IMR-90 (cell line): ENCODE measurements around the gene KDM6B. TPM values are rescaled to one million over a fixed set of nuclear protein-coding genes. Genes with fewer than 3 reads are reported as not detected.

Experiments
- ATAC-seq: fragments of 200-7000 bp; cut with Tn5 transposase; 2 replicates; pipeline ENCODE4 v1.9.1; 2020; ENCODE audit warnings: low read depth, mild to moderate bottlenecking, moderate library complexity
- BruUV-seq: library from RNA; stranded (reverse); fragments of 400-500 nt; replicated peaks from 2 replicates; lab custom pipeline; 2021; lab: Mats Ljungman, UMichigan
- CTCF ChIA-PET: fragments of 300-600 bp; formaldehyde crosslinking; extraction: SDS; loops from one replicate; lab custom pipeline; 2021; ENCODE audit warnings: antibody characterized with exemption; lab: Yijun Ruan, JAX
- POLR2A ChIA-PET: fragments of 300-600 bp; sonication (Branson Sonifier 250); formaldehyde crosslinking; loops from one replicate; lab custom pipeline; 2022; ENCODE audit warnings: antibody characterized with exemption; ENCODE audit not compliant: unreplicated experiment; lab: Charles Lee
- DNase-seq: peaks from one replicate; pipeline ENCODE4 v3.0.0; 2013
- H2AFZ ChIP-seq: replicated peaks from 2 replicates; pipeline ENCODE3; 2013; ENCODE audit warnings: low read length, mild to moderate bottlenecking; ENCODE audit not compliant: poor library complexity
- H2AK5ac ChIP-seq: 2 replicates; pipeline ENCODE4 v1.6.1; 2013; ENCODE audit warnings: low read depth, low read length, inconsistent platforms
- H2AK9ac ChIP-seq: replicated peaks from 2 replicates; pipeline ENCODE3; 2013; ENCODE audit warnings: mild to moderate bottlenecking, low read depth, low read length, moderate library complexity; ENCODE audit not compliant: poor library complexity
- H2BK120ac ChIP-seq: 2 replicates; pipeline ENCODE4 v1.6.1; 2013; ENCODE audit warnings: low read depth, low read length, inconsistent platforms
- H2BK15ac ChIP-seq: 3 replicates; pipeline ENCODE4 v1.6.1; 2013; ENCODE audit warnings: low read depth, low read length, inconsistent platforms
- H2BK20ac ChIP-seq: 2 replicates; pipeline ENCODE4 v1.6.1; 2013; ENCODE audit warnings: low read depth, mild to moderate bottlenecking, inconsistent platforms, low read length, moderate library complexity
- H2BK5ac ChIP-seq: 2 replicates; pipeline ENCODE4 v1.6.1; 2013; ENCODE audit warnings: mild to moderate bottlenecking, low read depth, low read length, inconsistent platforms; ENCODE audit not compliant: poor library complexity, severe bottlenecking
- H3K14ac ChIP-seq: replicated peaks from 2 replicates; pipeline ENCODE4 v1.6.1; 2013; ENCODE audit warnings: low read depth, low read length, inconsistent platforms
- H3K18ac ChIP-seq: 2 replicates; pipeline ENCODE4 v1.6.1; 2013; ENCODE audit warnings: low read depth, low read length, control low read depth
- H3K23ac ChIP-seq: 2 replicates; pipeline ENCODE4 v1.6.1; 2013; ENCODE audit warnings: low read depth, low read length, inconsistent platforms
- H3K27ac ChIP-seq: 2 replicates; pipeline ENCODE4 v1.5.1; 2013; ENCODE audit warnings: mild to moderate bottlenecking, control low read depth, low read length; ENCODE audit not compliant: insufficient read depth
- H3K27me3 ChIP-seq: 2 replicates; pipeline ENCODE4 v1.6.1; 2013; ENCODE audit warnings: low read length; ENCODE audit not compliant: control insufficient read depth, insufficient read depth
- H3K36me3 ChIP-seq: 2 replicates; pipeline ENCODE4 v1.6.1; 2013; ENCODE audit warnings: low read length, mixed read lengths; ENCODE audit not compliant: control insufficient read depth, insufficient read depth
- H3K4ac ChIP-seq: 2 replicates; pipeline ENCODE4 v1.6.1; 2013; ENCODE audit warnings: low read depth, low read length, inconsistent platforms
- H3K4me1 ChIP-seq: 2 replicates; pipeline ENCODE4 v1.6.1; 2013; ENCODE audit warnings: low read length, mixed read lengths; ENCODE audit not compliant: control insufficient read depth, insufficient read depth
- H3K4me2 ChIP-seq: 2 replicates; pipeline ENCODE4 v1.6.1; 2013; ENCODE audit warnings: low read depth, mild to moderate bottlenecking, control low read depth, low read length, moderate library complexity
- H3K4me3 ChIP-seq: 2 replicates; pipeline ENCODE4 v1.5.1; 2013; ENCODE audit warnings: low read depth, mild to moderate bottlenecking, control low read depth, low read length, moderate library complexity; ENCODE audit not compliant: insufficient read depth
- H3K56ac ChIP-seq: 2 replicates; pipeline ENCODE4 v1.6.1; 2013; ENCODE audit warnings: low read length, inconsistent platforms; ENCODE audit not compliant: insufficient read depth; ENCODE audit errors: extremely low read depth
- H3K79me1 ChIP-seq, 2 experiments: 2 replicates each; pipeline ENCODE4 v1.6.1; 2013; ENCODE audit warnings: low read length in 2 of 2, inconsistent platforms in 1 of 2, low read depth in 1 of 2
- H3K9ac ChIP-seq: 2 replicates; pipeline ENCODE4 v1.6.1; 2013; ENCODE audit warnings: low read depth, low read length, control low read depth
- H3K9me1 ChIP-seq: 2 replicates; pipeline ENCODE4 v1.6.1; 2013; ENCODE audit warnings: low read length, inconsistent platforms; ENCODE audit not compliant: insufficient read depth
- H3K9me3 ChIP-seq: 2 replicates; pipeline ENCODE4 v1.6.1; 2013; ENCODE audit warnings: low read length; ENCODE audit not compliant: control insufficient read depth, insufficient read depth
- H4K20me1 ChIP-seq: 2 replicates; pipeline ENCODE4 v1.6.1; 2013; ENCODE audit warnings: low read length, inconsistent platforms; ENCODE audit not compliant: insufficient read depth
- H4K5ac ChIP-seq: 2 replicates; pipeline ENCODE4 v1.6.1; 2013; ENCODE audit warnings: mild to moderate bottlenecking, low read depth, low read length, control low read depth
- H4K8ac ChIP-seq, 2 experiments: 2 replicates each; pipeline ENCODE4 v1.6.1; 2013; ENCODE audit warnings: low read depth in 2 of 2, low read length in 2 of 2, control low read depth in 1 of 2, inconsistent platforms in 1 of 2
- H4K91ac ChIP-seq: 2 replicates; pipeline ENCODE4 v1.6.1; 2013; ENCODE audit warnings: low read depth, low read length, inconsistent platforms; ENCODE audit not compliant: insufficient read depth
- BHLHE40 ChIP-seq: fragments of 150-350 bp; IDR thresholded peaks from 2 replicates; pipeline ENCODE4 v1.6.1; 2016; ENCODE audit warnings: mild to moderate bottlenecking, low read depth, low read length
- FOS ChIP-seq: fragments of 150-350 bp; IDR thresholded peaks from 2 replicates; pipeline ENCODE4 v1.6.1; 2016; ENCODE audit warnings: low read depth, low read length
- MAFK ChIP-seq: IDR thresholded peaks from 2 replicates; pipeline ENCODE4 v1.6.1; 2012; ENCODE audit warnings: low read depth, low read length, improper control_type of control experiment
- MAZ ChIP-seq: IDR thresholded peaks from 2 replicates; pipeline ENCODE4 v1.6.1; 2012; ENCODE audit warnings: low read depth, mild to moderate bottlenecking, low read length, improper control_type of control experiment, moderate library complexity, borderline replicate concordance
- MXI1 ChIP-seq: IDR thresholded peaks from 2 replicates; pipeline ENCODE4 v1.6.1; 2012; ENCODE audit warnings: low read depth, mild to moderate bottlenecking, low read length, moderate library complexity, borderline replicate concordance
- POLR2A ChIP-seq: IDR thresholded peaks from 2 replicates; pipeline ENCODE4 v1.6.1; 2012; ENCODE audit warnings: mild to moderate bottlenecking, low read depth, low read length
- RAD21 ChIP-seq: IDR thresholded peaks from 2 replicates; pipeline ENCODE4 v1.6.1; 2012; ENCODE audit warnings: low read length, improper control_type of control experiment
- SMC3 ChIP-seq: fragments of 150-350 bp; IDR thresholded peaks from 2 replicates; pipeline ENCODE4 v1.6.1; 2016; ENCODE audit warnings: low read depth, mild to moderate bottlenecking, antibody characterized with exemption, low read length, moderate library complexity
- WGBS, 2 experiments: methylation state at CpG; one replicate each; pipeline versions ENCODE4 v1.1.5 to v1.1.7; 2013; ENCODE audit warnings: missing lambda C conversion rate in 2 of 2; ENCODE audit not compliant: insufficient read length in 1 of 2; ENCODE audit errors: extremely low coverage in 2 of 2; 5-methylcytosine and 5-hydroxymethylcytosine counted together
- dilution Hi-C: fragments of 300-500 bp; cut with HindIII; formaldehyde crosslinking; loops from one replicate; pipeline ENCODE4 v1.14.3; 2018; ENCODE audit warnings: low sequenced_read_pairs; ENCODE audit not compliant: unreplicated experiment
- in situ Hi-C: fragments of 300-500 bp; cut with MboI; formaldehyde crosslinking; loops from 3 replicates; pipeline ENCODE4 v1.14.3; 2019; ENCODE audit warnings: low sequenced_read_pairs, inconsistent platforms, mixed read lengths
- intact Hi-C: fragments of 100-400 bp; cut with micrococcal nuclease; formaldehyde crosslinking; loops from 2 replicates; pipeline ENCODE4 v1.10.0; 2022
- polyA plus RNA-seq, 3 experiments: library from polyadenylated mRNA; depleted of rRNA; stranded (reverse); fragments of >200 nt; gene quantifications; 2 replicates each; pipeline ENCODE4 v1.2.3, GENCODE V29; 2012; ENCODE audit warnings: low replicate concordance in 1 of 3
- total RNA-seq: library from RNA; depleted of rRNA; stranded (reverse); fragments of >200 nt; gene quantifications from 2 replicates; pipeline ENCODE4 v1.2.3, GENCODE V29; 2012
- TF ChIP-seq, protein P1 (sequence below): conservative IDR thresholded peaks from 2 replicates; pipeline ENCODE4 v1.5.1; 2012; ENCODE audit warnings: mild to moderate bottlenecking, low read depth, low read length, improper control_type of control experiment
- TF ChIP-seq, protein P2 (sequence below): fragments of 150-350 bp; IDR thresholded peaks from 2 replicates; pipeline ENCODE4 v1.6.1; 2017; ENCODE audit warnings: mild to moderate bottlenecking, antibody characterized with exemption, low read length, low read depth
- TF ChIP-seq, protein P3 (sequence below): fragments of 150-350 bp; IDR thresholded peaks from 2 replicates; pipeline ENCODE4 v1.6.1; 2016; ENCODE audit warnings: low read depth, mild to moderate bottlenecking, low read length, moderate library complexity, borderline replicate concordance

The KDM6B gene
- total and polyA plus RNA-seq, 2 of the 4 experiments (the other 2 are of a cell fraction) = 0.72 to 3.5 TPM

DNA sequence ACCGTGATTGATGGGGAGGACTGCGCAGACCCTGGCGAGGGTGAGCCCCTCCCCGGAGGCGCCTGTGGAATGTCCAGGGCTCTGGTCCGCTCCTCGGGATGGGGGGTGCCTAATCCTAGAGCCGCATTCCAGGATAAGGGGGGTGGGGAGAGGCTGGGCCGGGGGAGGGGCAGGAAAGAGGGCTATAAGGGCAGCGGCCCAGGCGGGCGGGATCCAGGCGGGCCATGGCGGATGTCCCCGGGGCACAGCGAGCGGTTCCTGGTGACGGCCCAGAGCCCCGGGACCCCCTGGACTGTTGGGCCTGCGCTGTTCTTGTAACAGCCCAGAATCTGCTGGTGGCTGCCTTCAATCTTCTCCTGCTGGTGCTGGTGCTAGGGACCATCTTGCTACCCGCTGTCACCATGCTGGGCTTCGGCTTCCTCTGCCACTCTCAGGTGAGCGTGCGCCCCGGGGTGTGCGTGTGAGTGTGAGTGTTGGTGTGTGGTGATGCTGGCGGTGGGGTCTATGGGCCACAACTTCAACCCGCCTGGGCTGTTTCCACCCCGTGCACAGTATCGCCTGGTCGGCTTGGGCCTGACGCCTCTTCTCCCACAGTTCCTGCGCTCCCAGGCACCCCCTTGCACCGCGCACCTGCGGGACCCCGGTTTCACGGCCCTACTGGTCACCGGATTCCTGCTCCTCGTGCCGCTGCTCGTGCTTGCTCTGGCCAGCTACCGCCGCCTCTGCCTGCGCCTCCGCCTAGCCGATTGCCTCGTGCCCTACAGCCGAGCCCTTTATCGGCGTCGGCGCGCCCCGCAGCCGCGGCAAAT, 21.0 kb downstream of the KDM6B start, which contains the start of gene TMEM88 (continued):
- TF ChIP-seq MAZ (no peak), POLR2A (no peak)

DNA sequence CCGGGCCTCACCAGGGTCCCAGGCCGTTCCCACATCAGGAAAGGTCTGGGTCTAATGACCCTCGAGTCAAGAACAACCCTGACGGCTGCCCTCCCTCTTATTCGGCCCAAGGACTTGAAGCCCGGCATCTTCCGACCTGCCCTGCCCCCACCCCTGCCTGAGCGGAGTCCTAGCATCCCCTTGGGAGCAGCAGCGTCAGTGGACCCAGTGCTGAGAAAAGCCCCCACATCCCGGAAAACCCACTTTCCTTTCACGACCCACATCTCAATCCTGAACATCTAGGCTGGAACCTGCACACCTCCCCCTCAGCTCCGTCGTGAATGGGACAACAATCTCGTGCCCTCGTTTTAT, 21.6 kb downstream of the KDM6B start:
- peak overlapping the region in 1 of 2 experiments; percentile 60; a peak in 2 of 4 replicates for H4K8ac ChIP-seq
- H3K9me1 ChIP-seq = no peaks in the 10 kb centered on the region
- H3K9ac ChIP-seq = 0 out of 2 replicates have a peak overlapping the region, but pooled peaks have one; percentile 53
- peaks cover 22% of the 10 kb centered on the region for H3K4me1 ChIP-seq
- peak overlapping the region; percentile 62 for H2BK5ac ChIP-seq
- H2BK120ac ChIP-seq = no peak overlapping the region
- H3K79me1 ChIP-seq = peaks cover 23 to 52% of the 10 kb centered on the region in 2 experiments
- no peak overlapping the region; the same call in 1 of the 2 replicates for H2AK5ac ChIP-seq
- no peak overlapping the region for H3K27ac ChIP-seq
- H3K18ac ChIP-seq = no peak overlapping the region
- peak overlapping the region; percentile 18 for H2AFZ ChIP-seq
- no peak overlapping the region for H4K91ac ChIP-seq
- no peak overlapping the region for H3K56ac ChIP-seq
- dilution Hi-C loops (no loop called here), in situ Hi-C loops (no loop called here), intact Hi-C loops (loop anchor here (2.0 kb wide), 1 partner anchor 13 kb away; no protein-coding TSS in a partner anchor)
- ChIA-PET POLR2A (no interaction called here), CTCF (no interaction called here)
- 0 out of 2 replicates have a peak overlapping the region, but pooled peaks have one; percentile 54 for H3K23ac ChIP-seq
- H4K5ac ChIP-seq = no peak overlapping the region
- no peak overlapping the region; the same call in 1 of the 2 replicates for H3K4me2 ChIP-seq
- WGBS, 2 experiments = 26% methylated on average over 4 of the region's 15 CpGs; no CpG with 5 or more reads in 1 of the 2 experiments
- H3K27me3 ChIP-seq = no peaks in the 10 kb centered on the region
- peak overlapping the region; percentile 34; the same call in 1 of the 2 replicates for H3K4ac ChIP-seq
- no peaks in the 10 kb centered on the region for H3K9me3 ChIP-seq
- H2BK15ac ChIP-seq = no peak overlapping the region
- H3K36me3 ChIP-seq = peaks cover 32% of the 10 kb centered on the region
- ATAC-seq (no peak), DNase-seq (no peak)
- peak overlapping the region; percentile 44 for H2AK9ac ChIP-seq
- H4K20me1 ChIP-seq = peaks cover 22% of the 10 kb centered on the region; the same call in 1 of the 2 replicates
- no peak overlapping the region for H3K4me3 ChIP-seq
- H2BK20ac ChIP-seq = no peak overlapping the region
- BruUV-seq = no TSS peak
- H3K14ac ChIP-seq = peak overlapping the region; percentile 53; the same call in 1 of the 2 replicates
- TF ChIP-seq SMC3 = no peak
- TF ChIP-seq POLR2A = no peak; the same call in 1 of the 2 replicates
- TF ChIP-seq RAD21 = no peak
- no peak for TF ChIP-seq MAZ
- TF ChIP-seq MXI1 = no peak
- TF ChIP-seq, protein P1, sequence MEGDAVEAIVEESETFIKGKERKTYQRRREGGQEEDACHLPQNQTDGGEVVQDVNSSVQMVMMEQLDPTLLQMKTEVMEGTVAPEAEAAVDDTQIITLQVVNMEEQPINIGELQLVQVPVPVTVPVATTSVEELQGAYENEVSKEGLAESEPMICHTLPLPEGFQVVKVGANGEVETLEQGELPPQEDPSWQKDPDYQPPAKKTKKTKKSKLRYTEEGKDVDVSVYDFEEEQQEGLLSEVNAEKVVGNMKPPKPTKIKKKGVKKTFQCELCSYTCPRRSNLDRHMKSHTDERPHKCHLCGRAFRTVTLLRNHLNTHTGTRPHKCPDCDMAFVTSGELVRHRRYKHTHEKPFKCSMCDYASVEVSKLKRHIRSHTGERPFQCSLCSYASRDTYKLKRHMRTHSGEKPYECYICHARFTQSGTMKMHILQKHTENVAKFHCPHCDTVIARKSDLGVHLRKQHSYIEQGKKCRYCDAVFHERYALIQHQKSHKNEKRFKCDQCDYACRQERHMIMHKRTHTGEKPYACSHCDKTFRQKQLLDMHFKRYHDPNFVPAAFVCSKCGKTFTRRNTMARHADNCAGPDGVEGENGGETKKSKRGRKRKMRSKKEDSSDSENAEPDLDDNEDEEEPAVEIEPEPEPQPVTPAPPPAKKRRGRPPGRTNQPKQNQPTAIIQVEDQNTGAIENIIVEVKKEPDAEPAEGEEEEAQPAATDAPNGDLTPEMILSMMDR = no peak
- TF ChIP-seq, protein P2, sequence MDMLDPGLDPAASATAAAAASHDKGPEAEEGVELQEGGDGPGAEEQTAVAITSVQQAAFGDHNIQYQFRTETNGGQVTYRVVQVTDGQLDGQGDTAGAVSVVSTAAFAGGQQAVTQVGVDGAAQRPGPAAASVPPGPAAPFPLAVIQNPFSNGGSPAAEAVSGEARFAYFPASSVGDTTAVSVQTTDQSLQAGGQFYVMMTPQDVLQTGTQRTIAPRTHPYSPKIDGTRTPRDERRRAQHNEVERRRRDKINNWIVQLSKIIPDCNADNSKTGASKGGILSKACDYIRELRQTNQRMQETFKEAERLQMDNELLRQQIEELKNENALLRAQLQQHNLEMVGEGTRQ = no peak
- no peak for TF ChIP-seq FOS
- no peak for TF ChIP-seq BHLHE40
- TF ChIP-seq, protein P3, sequence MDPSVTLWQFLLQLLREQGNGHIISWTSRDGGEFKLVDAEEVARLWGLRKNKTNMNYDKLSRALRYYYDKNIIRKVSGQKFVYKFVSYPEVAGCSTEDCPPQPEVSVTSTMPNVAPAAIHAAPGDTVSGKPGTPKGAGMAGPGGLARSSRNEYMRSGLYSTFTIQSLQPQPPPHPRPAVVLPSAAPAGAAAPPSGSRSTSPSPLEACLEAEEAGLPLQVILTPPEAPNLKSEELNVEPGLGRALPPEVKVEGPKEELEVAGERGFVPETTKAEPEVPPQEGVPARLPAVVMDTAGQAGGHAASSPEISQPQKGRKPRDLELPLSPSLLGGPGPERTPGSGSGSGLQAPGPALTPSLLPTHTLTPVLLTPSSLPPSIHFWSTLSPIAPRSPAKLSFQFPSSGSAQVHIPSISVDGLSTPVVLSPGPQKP = no peak
- no peak for TF ChIP-seq MAFK
